Measurements from ENCODE around the gene CREBBP. TPM values are rescaled to one million over a fixed set of nuclear protein-coding genes. Genes with fewer than 3 reads are reported as not detected.

CREBBP gene
- total RNA-seq, 1 donor, result 26.6 TPM

DNA sequence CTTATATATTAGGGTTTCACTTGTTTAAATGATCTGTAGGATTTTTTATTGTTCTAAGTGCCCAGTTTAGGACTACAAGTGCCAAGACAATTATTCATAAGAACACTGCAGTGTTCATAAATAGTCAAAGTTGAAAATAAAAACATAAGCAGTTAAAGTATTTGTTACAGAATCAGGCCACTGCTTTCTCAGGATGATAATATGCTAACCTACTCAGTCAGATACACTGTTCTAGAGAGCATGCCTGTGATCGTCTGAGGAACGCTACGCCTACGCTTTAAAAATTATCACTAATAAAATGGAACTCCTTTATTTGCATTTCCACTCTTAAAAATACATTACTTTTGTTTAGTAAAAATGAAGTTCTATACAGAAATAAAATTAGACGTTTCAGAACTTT is 125.7 kb downstream of the CREBBP start:
- no peak overlapping the region for H3K4me3 ChIP-seq (ENCODE audit: low read depth, low read length)
- TF ChIP-seq, protein P1, sequence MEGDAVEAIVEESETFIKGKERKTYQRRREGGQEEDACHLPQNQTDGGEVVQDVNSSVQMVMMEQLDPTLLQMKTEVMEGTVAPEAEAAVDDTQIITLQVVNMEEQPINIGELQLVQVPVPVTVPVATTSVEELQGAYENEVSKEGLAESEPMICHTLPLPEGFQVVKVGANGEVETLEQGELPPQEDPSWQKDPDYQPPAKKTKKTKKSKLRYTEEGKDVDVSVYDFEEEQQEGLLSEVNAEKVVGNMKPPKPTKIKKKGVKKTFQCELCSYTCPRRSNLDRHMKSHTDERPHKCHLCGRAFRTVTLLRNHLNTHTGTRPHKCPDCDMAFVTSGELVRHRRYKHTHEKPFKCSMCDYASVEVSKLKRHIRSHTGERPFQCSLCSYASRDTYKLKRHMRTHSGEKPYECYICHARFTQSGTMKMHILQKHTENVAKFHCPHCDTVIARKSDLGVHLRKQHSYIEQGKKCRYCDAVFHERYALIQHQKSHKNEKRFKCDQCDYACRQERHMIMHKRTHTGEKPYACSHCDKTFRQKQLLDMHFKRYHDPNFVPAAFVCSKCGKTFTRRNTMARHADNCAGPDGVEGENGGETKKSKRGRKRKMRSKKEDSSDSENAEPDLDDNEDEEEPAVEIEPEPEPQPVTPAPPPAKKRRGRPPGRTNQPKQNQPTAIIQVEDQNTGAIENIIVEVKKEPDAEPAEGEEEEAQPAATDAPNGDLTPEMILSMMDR (IDR thresholded peaks at IDR 0.05; ENCODE audit: insufficient read depth, low read length), result no peak
- no peak for DNase-seq (ENCODE audit: low read depth)

DNA sequence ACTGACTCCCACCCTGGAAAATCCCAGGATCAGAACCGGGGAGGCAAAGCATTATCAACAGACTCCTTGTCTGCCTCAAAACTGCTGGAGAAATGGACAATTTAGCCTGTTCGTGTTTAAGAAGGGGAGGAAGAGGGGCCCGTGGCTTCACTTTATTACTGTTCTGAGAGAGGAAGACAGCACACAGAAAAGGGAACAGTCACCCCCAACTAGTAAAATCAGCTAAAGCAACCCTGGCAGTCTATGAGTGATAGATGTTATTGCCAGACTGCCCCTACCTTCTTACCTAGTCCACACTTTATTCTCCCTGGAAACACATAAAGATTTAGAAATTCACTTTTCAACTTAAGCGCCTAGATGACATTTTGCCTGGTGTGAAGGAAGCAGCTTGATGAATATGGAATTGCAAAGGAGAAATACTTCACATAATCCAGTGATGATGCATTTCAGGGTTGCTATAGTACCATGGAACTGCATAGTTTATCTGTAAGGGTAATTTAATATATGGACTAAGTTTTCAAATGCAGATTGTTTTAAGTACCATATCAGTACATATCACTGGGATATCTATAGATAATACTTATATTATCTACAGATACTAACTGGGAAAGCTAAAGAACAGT is 126.3 kb downstream of the CREBBP start:
- H3K4me3 ChIP-seq (ENCODE audit: low read depth, low read length), result no peak overlapping the region
- peak; percentile 43 for DNase-seq (ENCODE audit: low read depth)
- TF ChIP-seq, protein P1 (IDR thresholded peaks at IDR 0.05; ENCODE audit: insufficient read depth, low read length), result no peak

DNA sequence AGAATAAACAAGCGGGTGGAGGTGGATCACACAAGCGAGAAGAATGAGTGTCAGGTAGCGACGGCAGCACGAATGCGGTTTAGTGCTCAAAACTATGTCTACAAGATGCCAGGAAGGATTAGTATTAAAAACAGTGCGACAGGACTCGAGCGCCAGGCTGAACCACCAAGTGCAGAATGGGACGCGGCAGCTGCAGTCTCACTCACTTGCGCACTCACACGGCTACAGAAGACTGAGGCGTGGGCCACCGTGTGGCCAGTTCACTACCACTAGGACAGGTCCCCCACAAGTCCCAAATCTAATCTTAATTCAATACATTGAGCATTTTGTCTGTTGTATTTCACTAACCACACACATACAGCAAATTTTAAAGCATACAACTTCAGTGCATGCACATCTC is 127.5 kb downstream of the CREBBP start:
- DNase-seq (ENCODE audit: low read depth), result no peak
- H3K4me3 ChIP-seq (ENCODE audit: low read depth, low read length), result no peak overlapping the region
- TF ChIP-seq, protein P1 (IDR thresholded peaks at IDR 0.05; ENCODE audit: insufficient read depth, low read length), result no peak

DNA sequence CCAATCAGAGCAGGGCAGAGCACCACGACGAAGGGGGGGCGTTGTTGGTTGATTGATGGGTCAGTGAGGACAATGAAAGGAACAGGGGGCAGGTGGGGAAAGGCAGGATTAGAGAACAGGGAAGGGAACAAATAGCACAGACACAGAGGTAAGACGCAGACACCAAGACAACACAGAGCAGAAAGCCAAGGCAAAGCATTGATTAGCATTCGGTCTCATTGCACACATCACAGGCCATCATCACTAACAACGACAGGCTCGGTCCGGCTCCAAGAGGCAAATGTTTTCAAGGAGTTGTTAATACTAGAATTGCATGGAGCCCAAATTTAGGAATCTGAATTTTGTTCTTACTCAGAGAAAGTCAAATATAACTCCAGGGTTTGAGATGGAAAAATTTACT is 128.6 kb downstream of the CREBBP start:
- TF ChIP-seq, protein P1 (IDR thresholded peaks at IDR 0.05; ENCODE audit: insufficient read depth, low read length), result no peak
- no peak for DNase-seq (ENCODE audit: low read depth)
- no peak overlapping the region for H3K4me3 ChIP-seq (ENCODE audit: low read depth, low read length)

DNA sequence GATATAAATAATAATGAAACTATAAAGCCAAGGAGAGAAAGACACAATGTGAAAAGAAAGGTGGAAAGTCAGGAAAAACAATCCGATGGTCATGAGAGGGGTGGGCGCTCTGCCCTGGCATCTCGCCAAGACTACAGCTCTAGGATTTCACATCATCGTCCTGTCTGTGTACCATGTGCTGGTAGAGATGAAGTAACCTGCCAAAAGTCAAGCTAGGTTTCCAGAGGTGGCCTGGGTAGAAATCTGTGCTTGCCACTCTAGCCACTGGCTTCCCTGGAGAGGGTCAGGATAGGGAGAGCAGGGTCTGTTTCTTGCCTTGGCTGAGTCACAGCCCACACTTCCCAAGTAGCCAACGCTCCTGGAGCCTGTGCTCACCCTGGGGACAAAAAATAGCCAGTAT is 132.2 kb downstream of the CREBBP start:
- no peak for DNase-seq (ENCODE audit: low read depth)
- no peak overlapping the region for H3K4me3 ChIP-seq (ENCODE audit: low read depth, low read length)
- TF ChIP-seq, protein P1 (IDR thresholded peaks at IDR 0.05; ENCODE audit: insufficient read depth, low read length), result no peak

DNA sequence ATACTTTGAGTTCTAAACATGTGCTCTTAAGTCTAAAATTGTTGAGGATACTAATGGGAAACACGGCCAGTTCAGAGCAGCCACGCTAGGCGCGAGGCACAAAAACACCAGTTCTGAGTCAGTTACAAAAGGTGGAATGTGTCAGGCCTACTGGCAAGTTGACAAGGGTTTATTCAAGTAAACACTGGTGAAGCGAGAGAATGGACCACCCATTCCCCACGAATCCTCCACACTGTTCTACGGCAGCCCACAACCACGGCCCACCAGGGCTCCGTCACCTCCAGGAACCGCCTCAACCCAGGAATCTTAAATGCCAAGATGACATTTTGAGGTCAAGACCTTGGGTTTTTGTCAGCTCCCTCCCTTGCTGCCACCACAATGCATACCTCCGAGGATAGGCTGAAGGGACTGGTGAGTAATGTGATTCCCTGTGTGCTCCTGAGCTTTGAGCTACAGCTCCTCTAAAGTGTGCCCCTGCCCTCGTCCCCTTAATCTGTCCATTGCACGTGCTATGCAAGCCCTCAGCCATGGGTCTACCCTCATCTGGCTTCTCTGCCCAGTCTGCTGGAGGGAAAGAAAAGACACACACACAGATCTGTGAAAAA is 134.7 kb downstream of the CREBBP start:
- no peak overlapping the region for H3K4me3 ChIP-seq (ENCODE audit: low read depth, low read length)
- DNase-seq (ENCODE audit: low read depth), result peak; percentile 39
- TF ChIP-seq, protein P1 (IDR thresholded peaks at IDR 0.05; ENCODE audit: insufficient read depth, low read length), result no peak
